Activated CD8-positive, alpha-beta memory T cell treated with anti-CD3 and anti-CD28 coated beads for 4 hours (primary cell): ENCODE measurements around the gene STK32C.
"Not testable (repeated sequence)": the region's sequence is repeated elsewhere in the genome, so short reads cannot be mapped to it uniquely, and the experiment has no call there.

Experiments
- DNase-seq, 2 donors: peaks; one replicate each; pipeline ENCODE4 v3.0.0-alpha.2; 2020; ENCODE audit warnings: low read depth in 2 of 2

The STK32C gene

DNA sequence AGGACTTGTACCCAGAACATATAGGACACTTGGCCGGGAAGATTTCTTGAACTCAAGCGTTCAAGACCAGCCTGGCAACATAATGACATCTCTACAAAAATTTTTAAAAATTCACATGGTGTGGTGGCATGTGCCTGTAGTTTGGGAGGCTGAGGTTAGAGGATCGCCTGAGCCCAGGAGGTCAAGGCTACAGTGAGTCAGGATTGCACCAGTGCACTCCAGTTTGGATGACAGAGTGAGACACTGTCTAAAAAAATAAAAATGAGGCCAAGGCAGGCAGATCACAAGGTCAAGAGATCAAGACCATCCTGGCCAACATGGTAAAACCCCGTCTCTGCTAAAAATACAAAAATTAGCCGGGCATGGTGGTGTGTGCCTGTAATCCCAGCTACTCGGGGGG is 9.7 kb upstream of the STK32C start:
- not testable (repeated sequence) for DNase-seq

GRCh38 chr10:132316133-132316532 is 8.4 kb upstream of the STK32C start:
- no peak for DNase-seq

- not testable (repeated sequence) for DNase-seq
Measured at GRCh38 chr10:132314881-132315280, 7.1 kb upstream of the STK32C start.

- no peak for DNase-seq
Measured at GRCh38 chr10:132314336-132314735, 6.6 kb upstream of the STK32C start.

- no peak for DNase-seq
Measured at GRCh38 chr10:132313865-132314264, 6.1 kb upstream of the STK32C start.

GRCh38 chr10:132313305-132313704 is 5.6 kb upstream of the STK32C start:
- DNase-seq, result no peak

DNA sequence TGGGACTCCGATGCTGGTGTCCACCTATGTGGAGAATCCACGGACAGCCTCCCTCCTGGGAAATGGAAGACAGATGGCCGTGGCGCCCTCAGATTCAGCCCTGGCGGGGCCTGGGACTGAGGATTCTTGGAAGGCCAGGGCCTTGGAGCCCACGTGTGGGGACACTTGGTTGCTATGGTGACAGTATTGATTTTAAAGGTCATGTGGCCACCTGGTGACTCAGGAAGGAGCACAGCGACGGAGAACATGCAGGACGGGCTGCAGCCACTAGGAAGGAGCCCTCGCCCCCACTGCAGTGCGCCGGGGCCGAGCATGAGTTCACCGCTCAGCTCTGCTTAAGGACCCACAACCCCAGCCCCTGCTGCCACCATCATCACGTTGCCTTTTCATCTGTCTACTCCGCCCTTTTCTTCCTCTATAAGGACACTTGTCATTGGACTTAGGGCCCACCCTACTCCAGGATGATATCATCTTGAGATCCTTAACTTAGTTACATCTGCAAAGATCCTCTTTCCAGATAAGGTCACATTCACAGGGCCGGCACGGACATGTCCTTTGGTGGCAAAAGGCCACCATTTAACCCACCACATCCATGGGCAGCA is 3.7 kb upstream of the STK32C start:
- no peak for DNase-seq

DNA sequence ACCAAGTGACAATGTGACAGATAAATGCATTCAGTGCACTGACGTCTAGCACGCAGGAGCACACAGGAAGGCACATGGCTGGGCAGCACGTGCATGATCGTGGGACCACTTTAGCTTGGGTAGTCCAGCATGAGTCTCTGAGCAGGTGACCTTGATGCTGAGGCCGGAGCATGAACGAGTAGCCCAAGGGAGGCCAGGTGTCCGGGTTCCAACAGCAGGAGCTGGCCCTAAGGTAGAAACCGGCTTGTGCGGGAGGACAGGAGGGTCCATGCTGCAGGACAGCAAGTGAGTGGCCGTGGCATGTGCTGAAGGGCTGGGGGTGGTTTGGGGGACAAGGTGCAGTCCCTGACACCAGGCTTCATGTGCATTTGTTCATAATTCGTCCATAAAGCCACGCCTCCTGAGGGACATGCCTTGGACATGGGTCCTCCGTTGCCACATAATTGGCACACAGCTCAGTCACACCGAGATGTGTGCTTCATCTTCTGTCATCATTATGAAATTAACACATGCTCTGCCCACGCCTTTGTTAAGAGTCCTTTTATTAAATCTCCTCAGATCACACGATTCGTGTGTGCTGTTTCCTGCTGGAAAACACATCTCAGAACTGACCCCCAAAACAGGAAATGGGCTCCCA is 3.1 kb upstream of the STK32C start:
- no peak for DNase-seq

- no peak for DNase-seq
Measured at GRCh38 chr10:132309879-132310591, 2.3 kb upstream of the STK32C start.

- DNase-seq, result no peak
Measured at GRCh38 chr10:132309471-132309865, 1.7 kb upstream of the STK32C start.

GRCh38 chr10:132308587-132309470 is 1.1 kb upstream of the STK32C start:
- DNase-seq, result no peak

DNA sequence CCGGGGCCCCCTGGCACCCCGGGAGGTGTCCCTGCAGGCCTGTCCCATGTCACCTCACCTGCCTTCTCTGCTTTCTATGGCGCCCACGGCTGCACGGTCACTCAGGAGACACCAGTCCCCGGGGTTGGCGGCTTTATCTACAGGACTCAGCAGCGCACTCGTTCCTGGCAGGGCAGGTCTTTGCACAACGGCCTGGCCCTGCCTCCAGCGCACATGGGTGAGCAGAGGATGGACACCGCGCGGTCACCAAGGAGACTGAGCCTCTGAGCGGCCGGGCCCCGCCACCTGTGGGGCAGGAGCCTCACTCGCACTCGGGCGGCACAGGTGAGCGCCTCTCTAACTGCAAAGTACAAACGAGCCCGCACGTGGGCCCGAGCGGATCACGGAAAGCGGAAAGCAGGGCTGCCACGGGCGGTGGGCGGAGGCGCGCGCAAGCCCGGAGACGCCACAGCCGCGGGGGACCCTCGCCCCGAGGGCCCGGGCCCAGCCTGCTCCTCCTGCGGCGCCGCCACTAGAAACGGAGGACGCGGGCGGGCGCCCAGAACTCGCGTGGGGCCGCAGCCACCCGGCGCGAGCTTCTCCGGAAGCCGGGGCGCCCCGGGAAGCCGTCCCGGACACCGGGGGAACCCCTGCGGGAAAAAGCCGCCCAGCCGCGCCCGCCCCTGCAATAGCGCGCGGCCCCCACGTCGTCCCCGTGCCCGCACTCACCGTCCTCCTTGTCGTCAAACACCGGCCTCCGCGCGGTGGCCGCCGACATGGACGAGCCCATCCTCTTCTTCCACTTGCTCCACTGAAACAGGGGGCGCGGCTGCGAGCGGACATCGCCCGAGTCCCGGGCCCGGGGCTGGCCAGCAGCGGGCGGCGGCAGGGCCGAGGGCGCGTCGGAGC is 642 bp downstream of the STK32C start:
- no peak for DNase-seq

DNA sequence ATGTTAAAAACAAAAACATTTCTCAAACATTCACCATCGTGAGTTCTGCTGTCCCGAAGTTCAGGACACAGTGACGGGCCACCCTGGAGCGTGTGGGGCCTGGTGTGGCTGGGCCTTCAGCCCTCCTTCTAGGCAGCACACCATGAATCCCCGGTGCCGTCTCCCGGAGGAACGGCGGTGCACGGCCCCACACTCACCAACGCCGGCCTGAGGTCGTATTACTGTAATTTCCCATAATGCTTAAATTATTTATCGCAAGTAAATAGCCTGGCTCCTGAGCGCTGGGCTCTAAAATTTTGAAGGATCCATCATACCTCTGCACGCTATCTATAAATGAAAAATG is 1.4 kb downstream of the STK32C start:
- no peak for DNase-seq

DNA sequence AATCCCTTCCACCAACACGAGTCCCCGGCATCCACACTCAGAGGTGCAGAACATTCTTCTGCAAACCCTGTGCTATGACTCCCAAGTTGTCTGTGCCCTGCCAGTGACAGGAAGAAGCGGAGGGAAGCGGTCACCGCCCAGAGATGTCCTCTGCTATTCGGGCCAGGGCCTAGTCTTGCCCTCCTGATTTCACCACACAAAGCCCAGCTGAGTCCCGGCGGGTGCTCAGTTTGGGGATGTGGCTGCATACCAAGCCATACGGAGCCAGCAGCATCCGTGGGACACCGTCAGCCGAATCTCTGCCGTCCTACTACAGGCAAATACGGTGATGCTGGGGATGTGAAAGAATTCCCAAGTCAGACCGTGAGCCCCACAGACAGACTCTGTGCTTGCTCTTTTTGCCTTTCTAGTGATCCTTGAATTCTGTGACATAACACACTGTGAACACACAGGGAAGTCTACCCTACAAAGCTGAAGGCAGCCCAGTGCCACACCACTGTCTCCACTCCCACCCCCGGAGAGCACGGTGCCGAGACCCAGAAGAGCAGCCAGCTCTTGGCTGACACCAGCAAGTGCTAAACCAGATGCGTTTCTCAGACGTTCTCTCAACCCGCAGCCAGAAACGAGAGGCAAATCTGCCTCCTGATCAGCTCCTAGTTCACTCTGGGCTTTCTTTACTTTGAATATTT is 2.0 kb downstream of the STK32C start:
- DNase-seq, result no peak

- DNase-seq, result no peak
Measured at GRCh38 chr10:132304756-132305509, 2.8 kb downstream of the STK32C start.

- no peak for DNase-seq
Measured at GRCh38 chr10:132303361-132304115, 4.2 kb downstream of the STK32C start.

DNA sequence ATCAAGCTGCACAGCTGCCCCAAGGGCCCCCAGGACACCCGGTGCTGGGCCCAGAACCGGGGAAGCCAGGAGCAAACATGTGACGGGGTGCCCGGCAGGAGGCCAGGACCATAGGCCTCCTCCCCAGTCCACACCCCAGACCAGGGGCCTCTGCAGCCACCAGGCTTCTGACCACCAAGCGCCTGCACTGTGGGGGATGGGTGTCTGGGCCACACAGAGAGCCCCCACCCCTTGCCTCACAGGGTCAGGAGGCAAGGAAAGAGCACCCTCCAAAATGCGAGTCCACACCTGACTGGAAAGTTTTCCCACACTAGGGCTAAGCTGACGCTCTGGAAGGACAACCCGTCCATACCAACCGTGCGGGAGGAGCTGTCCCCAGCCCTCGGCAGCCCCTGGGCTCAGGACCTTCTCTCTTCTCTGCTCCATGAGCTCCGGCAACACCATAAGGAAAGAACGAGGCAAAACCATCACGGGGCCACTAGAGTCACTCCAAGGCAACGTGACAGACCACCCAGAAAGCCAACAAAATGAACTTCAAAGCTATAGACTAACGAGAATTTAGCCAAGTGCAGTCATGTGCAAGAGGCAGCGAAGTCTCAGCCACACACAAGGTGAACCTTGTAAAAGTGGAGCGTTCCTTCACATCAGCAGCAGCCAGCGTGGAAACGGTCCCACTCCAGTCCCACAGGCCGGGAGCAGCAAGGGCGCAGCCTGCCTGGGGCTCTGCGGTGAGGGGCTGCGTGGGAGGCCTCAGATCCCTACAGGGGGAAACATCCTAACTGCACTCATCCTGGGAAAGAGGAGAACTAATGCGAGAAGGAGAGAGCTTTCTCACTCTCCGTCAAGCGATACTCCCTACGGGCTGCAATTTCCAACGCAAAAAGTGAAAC is 5.1 kb downstream of the STK32C start:
- DNase-seq, result no peak
